PFSK-1 (cell line): ENCODE measurements around the gene ACOX1.

ENCODE experiments used
- FOXP2 ChIP-seq: optimal IDR thresholded peaks from 2 replicates; pipeline ENCODE3; 2011; ENCODE audit warnings: borderline replicate concordance, control low read depth, inconsistent platforms; ENCODE audit not compliant: insufficient read depth; ENCODE audit errors: extremely low read length, extremely low read depth
- POLR2AphosphoS5 ChIP-seq: IDR thresholded peaks from 2 replicates; pipeline ENCODE4 v1.6.1; 2012; ENCODE audit warnings: low read depth, mild to moderate bottlenecking, control low read depth, low read length, moderate library complexity
- SIN3A ChIP-seq: IDR thresholded peaks from 2 replicates; pipeline ENCODE4 v1.6.1; 2012; ENCODE audit warnings: mild to moderate bottlenecking, low read length, moderate library complexity, borderline replicate concordance; ENCODE audit not compliant: insufficient read depth
- TAF1 ChIP-seq: IDR thresholded peaks from 2 replicates; pipeline ENCODE4 v1.6.1; 2012; ENCODE audit warnings: low read length, control low read depth, borderline replicate concordance; ENCODE audit not compliant: insufficient read depth
- TF ChIP-seq, protein P1 (sequence below), 2 experiments: IDR thresholded peaks; 2 replicates each; pipeline versions ENCODE4 v1.6.1 to v1.8.0; 2011 to 2012; ENCODE audit warnings: low read depth in 2 of 2, low read length in 2 of 2, control low read depth in 1 of 2, inconsistent platforms in 1 of 2, mild to moderate bottlenecking in 1 of 2, moderate library complexity in 1 of 2; ENCODE audit not compliant: insufficient read depth in 1 of 2

The ACOX1 gene

DNA sequence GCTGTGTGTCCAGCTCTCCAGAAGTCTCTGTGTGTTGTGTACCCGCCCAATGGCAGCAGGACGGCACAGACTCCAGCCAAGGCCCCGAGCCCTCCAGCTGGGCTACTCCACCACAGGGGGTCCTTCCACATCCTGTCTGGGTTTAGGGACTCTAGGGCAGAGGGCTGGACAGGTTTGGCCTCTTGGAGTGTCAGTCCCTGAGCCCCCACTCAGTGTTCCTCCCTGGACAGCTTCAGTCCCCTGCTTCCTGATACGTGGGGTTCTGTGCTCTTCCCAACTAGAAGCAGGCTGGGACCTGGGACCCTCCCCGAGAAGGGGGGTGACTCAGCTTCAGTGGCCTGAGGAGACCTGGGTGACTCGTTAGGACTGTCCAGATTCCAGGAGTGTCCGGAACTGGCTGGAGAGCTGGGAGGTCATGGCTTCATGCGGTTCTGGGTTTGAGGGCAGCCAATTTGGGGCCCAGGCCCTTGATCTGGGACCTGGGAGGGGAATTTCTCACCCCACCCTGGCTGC lies 25.8 kb upstream of the ACOX1 start:
- TF ChIP-seq POLR2AphosphoS5, result no peak
- TF ChIP-seq SIN3A, result no peak
- TF ChIP-seq FOXP2, result no peak
- TF ChIP-seq, protein P1, sequence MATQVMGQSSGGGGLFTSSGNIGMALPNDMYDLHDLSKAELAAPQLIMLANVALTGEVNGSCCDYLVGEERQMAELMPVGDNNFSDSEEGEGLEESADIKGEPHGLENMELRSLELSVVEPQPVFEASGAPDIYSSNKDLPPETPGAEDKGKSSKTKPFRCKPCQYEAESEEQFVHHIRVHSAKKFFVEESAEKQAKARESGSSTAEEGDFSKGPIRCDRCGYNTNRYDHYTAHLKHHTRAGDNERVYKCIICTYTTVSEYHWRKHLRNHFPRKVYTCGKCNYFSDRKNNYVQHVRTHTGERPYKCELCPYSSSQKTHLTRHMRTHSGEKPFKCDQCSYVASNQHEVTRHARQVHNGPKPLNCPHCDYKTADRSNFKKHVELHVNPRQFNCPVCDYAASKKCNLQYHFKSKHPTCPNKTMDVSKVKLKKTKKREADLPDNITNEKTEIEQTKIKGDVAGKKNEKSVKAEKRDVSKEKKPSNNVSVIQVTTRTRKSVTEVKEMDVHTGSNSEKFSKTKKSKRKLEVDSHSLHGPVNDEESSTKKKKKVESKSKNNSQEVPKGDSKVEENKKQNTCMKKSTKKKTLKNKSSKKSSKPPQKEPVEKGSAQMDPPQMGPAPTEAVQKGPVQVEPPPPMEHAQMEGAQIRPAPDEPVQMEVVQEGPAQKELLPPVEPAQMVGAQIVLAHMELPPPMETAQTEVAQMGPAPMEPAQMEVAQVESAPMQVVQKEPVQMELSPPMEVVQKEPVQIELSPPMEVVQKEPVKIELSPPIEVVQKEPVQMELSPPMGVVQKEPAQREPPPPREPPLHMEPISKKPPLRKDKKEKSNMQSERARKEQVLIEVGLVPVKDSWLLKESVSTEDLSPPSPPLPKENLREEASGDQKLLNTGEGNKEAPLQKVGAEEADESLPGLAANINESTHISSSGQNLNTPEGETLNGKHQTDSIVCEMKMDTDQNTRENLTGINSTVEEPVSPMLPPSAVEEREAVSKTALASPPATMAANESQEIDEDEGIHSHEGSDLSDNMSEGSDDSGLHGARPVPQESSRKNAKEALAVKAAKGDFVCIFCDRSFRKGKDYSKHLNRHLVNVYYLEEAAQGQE (IDR thresholded peaks at IDR 0.05; ENCODE audit: insufficient read depth in 1 of 2, low read depth in 2 of 2, low read length in 2 of 2), result no peak
- no peak for TF ChIP-seq TAF1

DNA sequence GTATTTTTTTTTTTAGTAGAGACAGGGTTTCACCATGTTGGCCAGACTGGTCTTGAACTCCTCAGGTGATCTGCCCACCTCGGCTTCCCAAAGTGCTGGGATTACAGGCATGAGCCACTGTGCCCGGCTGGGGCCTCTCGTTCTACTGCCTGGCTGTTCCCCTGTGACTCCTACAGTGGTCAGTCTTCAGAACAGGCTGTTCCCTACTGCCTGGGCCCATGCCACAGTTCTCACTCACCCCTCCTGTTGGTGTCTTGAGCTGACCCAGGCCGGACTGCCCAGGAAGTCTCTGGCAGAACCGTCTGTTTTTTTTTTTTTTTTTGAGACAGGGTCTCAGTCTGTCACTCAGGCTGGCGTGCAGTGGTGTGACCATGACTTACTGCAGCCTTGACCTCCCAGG lies 24.9 kb upstream of the ACOX1 start:
- TF ChIP-seq SIN3A (no peak), TAF1 (no peak), POLR2AphosphoS5 (no peak), FOXP2 (no peak)
- TF ChIP-seq, protein P1 (IDR thresholded peaks at IDR 0.05; ENCODE audit: insufficient read depth in 1 of 2, low read depth in 2 of 2, low read length in 2 of 2), result no peak

DNA sequence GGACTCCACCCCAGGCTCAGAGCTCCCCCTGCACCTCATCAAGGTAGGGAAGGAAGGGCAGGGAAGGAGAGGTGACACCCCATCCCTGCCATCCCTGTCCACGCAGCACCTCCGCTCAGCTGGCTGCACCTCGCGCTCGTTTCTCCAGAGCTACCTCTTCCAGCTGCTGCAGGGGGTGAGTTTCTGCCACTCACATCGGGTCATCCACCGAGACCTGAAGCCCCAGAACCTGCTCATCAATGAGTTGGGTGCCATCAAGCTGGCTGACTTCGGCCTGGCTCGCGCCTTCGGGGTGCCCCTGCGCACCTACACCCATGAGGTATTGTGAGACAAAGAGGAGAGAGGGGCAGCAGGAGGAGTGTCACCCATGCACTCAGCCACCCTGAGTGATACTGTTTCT lies 23.1 kb upstream of the ACOX1 start:
- TF ChIP-seq POLR2AphosphoS5, result no peak
- no peak for TF ChIP-seq FOXP2
- TF ChIP-seq, protein P1 (IDR thresholded peaks at IDR 0.05; ENCODE audit: insufficient read depth in 1 of 2, low read depth in 2 of 2, low read length in 2 of 2), result no peak
- no peak for TF ChIP-seq SIN3A
- TF ChIP-seq TAF1, result no peak

DNA sequence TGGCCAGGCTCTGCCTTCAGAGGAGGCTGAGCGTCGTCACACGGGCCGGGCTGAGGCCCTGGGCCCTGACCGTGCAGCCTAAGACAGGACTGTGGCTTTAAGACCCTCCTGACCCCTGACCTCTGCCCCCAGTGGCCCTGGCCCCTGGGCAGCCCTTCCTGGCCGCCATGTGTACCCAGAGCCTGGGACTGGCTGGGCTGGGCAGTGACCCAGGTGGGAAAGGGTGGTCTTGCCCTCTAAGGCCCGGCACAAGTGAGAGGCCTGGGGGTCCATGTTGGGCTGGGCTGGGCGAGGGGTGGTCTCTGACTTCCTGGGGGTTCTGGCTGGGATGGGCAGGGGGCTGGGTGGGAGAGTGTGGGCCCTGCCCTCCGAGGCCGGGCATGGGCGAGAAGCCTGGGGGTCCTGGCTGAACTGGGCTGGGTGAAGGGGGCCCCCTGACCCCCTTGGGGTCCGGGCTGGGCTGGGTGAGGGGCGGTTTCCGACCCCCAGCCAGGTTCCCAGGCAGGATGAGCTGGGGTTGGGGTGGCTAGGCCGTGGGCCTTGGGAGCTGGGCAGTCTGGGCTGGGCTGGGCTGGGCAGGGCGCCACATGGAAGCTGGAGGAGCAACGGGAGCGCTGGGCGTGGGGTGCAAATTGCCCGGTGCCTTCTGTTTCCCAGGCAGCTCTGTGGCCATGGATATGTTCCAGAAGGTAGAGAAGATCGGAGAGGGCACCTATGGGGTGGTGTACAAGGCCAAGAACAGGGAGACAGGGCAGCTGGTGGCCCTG lies 22.0 kb upstream of the ACOX1 start, which contains the start of gene CDK3:
Gene CDK3, plus strand, starts transcription at position 101 of the 767 bp plus-strand sequence. Its CDS starts 571 bp downstream, at position 672.
- no peak for TF ChIP-seq POLR2AphosphoS5
- no peak for TF ChIP-seq FOXP2
- TF ChIP-seq SIN3A, result no peak
- TF ChIP-seq, protein P1 (IDR thresholded peaks at IDR 0.05; ENCODE audit: insufficient read depth in 1 of 2, low read depth in 2 of 2, low read length in 2 of 2), result no peak
- TF ChIP-seq TAF1, result no peak
